ENCODE data around the gene C6orf141. TPM values are rescaled to one million over a fixed set of nuclear protein-coding genes. Genes with fewer than 3 reads are reported as not detected.

Gene C6orf141
- total and polyA plus RNA-seq, 10 of the 15 experiments (the other 5 are each of a cell fraction or from before 2014, with no cell fraction given): 0.05 to 0.19 TPM; not detected in 8

GRCh38 chr6:49515485-49516146 is 34.9 kb upstream of the C6orf141 start (continued):
- TF ChIP-seq USF2 (IDR thresholded peaks at IDR 0.05; ENCODE audit: borderline replicate concordance, low read depth, low read length) (no peak), E2F4 (IDR thresholded peaks at IDR 0.05; ENCODE audit: low read depth, low read length) (no peak), USF1 (IDR thresholded peaks at IDR 0.05; ENCODE audit: borderline replicate concordance, extremely low read length, insufficient read depth, low read depth, low read length) (no peak), KDM1A (IDR thresholded peaks at IDR 0.05; ENCODE audit: borderline replicate concordance) (no peak)

- no TSS peak for BruUV-seq (replicated peaks)
- no peaks in the 10 kb centered on the region for H3K27me3 ChIP-seq (replicated peaks in 1 of 2; ENCODE audit: control insufficient read depth in 2 of 2, insufficient read depth in 2 of 2, low read length in 1 of 2)
- in situ Hi-C loops (cut with MboI): no loop called here
- no peaks in the 10 kb centered on the region for H3K79me2 ChIP-seq (ENCODE audit: control insufficient read depth, insufficient read depth, low read length)
- ChIA-PET SMC1A (ENCODE audit: uncharacterized antibody, unreplicated experiment) (no interaction called here), POLR2A (no interaction called here), CTCF (interaction anchor here (1.1 kb wide), 1 partner anchor 15 kb away, joined by 3 read pairs; no protein-coding TSS in a partner anchor), RAD21 (ENCODE audit: unreplicated experiment) (no interaction called here)
- no peak overlapping the region for H3K27ac ChIP-seq (ENCODE audit: control insufficient read depth, insufficient read depth)
- H3K36me3 ChIP-seq (ENCODE audit: control insufficient read depth in 2 of 2, insufficient read depth in 2 of 2, low read length in 1 of 2): no peaks in the 10 kb centered on the region
- H3K4me2 ChIP-seq (ENCODE audit: control insufficient read depth, insufficient read depth): no peak overlapping the region
- intact Hi-C loops (cut with micrococcal nuclease; ENCODE audit: unreplicated experiment): no loop called here
- DNase-seq (ENCODE audit: low read depth, low spot score): no peak
- ATAC-seq: no peak
- FAIRE-seq: no peak
- H3K4me1 ChIP-seq (ENCODE audit: control insufficient read depth, insufficient read depth, low read length): no peaks in the 10 kb centered on the region
- H4K20me1 ChIP-seq (ENCODE audit: control insufficient read depth, insufficient read depth): no peaks in the 10 kb centered on the region
- H2AFZ ChIP-seq (ENCODE audit: control insufficient read depth, low read depth, low read length): no peak overlapping the region
- WGBS (ENCODE audit: insufficient coverage, insufficient replicate concordance, low lambda C conversion rate, missing lambda C conversion rate): 19% methylated on average over 4 of the region's 4 CpGs
- no peak overlapping the region for H3K9ac ChIP-seq (ENCODE audit: control insufficient read depth, insufficient read depth, low read length)
- no peak overlapping the region for H3K4me3 ChIP-seq
- H3K9me3 ChIP-seq (replicated peaks; ENCODE audit: control insufficient read depth, insufficient read depth, low read length): no peaks in the 10 kb centered on the region
- TF ChIP-seq SIX5 (IDR thresholded peaks at IDR 0.05; ENCODE audit: low read depth, low read length, severe bottlenecking) (no peak), SMARCA5 (IDR thresholded peaks at IDR 0.05) (no peak), SIN3A (IDR thresholded peaks at IDR 0.05; ENCODE audit: low read depth, low read length) (no peak), POLR2AphosphoS5 (IDR thresholded peaks at IDR 0.05; ENCODE audit: low read length) (no peak), ZNF592 (IDR thresholded peaks at IDR 0.05) (no peak), MYC (IDR thresholded peaks at IDR 0.05; ENCODE audit: insufficient read depth, insufficient read length, insufficient replicate concordance, low read length, severe bottlenecking) (no peak), EED (IDR thresholded peaks at IDR 0.05; ENCODE audit: low read depth) (no peak), CHD1 (IDR thresholded peaks at IDR 0.05; ENCODE audit: low read depth, low read length) (no peak), KDM1A (IDR thresholded peaks at IDR 0.05; ENCODE audit: borderline replicate concordance) (no peak), IRF5 (IDR thresholded peaks at IDR 0.05; ENCODE audit: borderline replicate concordance) (no peak)
Observed at GRCh38 chr6:49516147-49516505, 34.3 kb upstream of the C6orf141 start.
